HuH-7 (cell line): ENCODE results near the gene RBMS3.
A peak's percentile ranks its signal among the peaks of the same experiment; 100 is the strongest.
"Not testable (repeated sequence)": the region's sequence is repeated elsewhere in the genome, so short reads cannot be mapped to it uniquely, and the experiment has no call there.

Source experiments
- DNase-seq: peaks from one replicate; pipeline ENCODE4 v3.0.0; 2011; ENCODE audit warnings: low spot score

Gene RBMS3

DNA sequence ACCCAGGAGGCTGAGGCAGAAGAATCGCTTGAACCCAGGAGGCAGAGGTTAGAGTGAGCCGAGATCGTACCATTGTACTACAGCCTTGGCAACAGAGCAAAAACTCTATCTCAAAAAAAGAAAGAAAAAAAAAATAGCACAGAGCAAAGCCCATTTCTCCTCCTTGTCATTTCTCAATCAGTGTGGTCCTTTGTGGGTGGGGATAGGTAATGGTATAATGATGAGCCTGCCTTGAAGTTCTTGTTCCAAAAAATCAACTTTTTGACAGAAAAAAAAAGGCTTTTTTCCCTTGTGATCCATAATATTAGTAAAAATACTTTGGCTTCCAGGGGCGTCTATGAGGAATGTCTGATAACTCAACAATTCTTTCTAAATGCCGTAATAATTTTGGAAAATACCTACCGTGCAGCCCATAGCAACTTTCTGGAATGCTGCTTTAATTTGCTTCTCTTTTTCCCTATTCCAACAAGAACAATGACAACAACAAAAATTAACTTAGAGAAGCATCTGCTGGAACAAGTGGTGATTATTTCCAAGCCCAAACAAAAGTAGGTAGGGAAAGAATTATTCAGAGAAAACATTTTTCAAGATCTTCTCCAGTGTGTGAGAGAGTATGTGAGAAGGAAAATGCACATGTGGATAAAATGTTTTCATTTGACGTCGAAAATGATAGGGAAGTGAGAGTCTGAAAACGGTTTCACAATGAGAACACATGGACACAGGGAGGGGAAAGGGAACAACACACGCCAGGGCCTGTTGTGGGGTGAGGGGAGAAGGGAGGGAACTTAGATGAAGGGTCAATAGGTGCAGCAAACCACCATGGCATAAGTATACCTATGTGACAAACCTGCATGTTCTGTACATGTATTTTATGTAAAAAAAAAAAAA lies 337.8 kb downstream of the RBMS3 start:
- DNase-seq: no peak

DNA sequence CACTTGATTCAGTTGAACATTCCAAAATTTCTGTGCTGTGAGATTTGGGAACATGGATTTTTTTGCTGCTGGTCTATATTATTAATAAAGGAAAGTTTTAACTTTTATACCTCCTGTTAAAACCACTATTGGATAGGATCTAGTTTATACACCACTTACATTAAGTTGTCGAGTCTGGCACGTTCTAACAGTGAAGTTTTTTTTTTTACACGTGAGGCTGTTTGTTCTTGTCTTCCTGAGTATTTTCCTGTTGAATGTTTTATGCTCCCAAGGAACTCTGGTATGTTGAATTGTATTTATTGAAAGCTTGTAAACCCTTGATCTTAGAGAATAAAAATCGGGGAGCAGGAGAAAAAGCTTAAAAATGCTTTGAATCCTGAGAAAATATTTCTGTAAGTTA lies 338.8 kb downstream of the RBMS3 start:
- DNase-seq: no peak

DNA sequence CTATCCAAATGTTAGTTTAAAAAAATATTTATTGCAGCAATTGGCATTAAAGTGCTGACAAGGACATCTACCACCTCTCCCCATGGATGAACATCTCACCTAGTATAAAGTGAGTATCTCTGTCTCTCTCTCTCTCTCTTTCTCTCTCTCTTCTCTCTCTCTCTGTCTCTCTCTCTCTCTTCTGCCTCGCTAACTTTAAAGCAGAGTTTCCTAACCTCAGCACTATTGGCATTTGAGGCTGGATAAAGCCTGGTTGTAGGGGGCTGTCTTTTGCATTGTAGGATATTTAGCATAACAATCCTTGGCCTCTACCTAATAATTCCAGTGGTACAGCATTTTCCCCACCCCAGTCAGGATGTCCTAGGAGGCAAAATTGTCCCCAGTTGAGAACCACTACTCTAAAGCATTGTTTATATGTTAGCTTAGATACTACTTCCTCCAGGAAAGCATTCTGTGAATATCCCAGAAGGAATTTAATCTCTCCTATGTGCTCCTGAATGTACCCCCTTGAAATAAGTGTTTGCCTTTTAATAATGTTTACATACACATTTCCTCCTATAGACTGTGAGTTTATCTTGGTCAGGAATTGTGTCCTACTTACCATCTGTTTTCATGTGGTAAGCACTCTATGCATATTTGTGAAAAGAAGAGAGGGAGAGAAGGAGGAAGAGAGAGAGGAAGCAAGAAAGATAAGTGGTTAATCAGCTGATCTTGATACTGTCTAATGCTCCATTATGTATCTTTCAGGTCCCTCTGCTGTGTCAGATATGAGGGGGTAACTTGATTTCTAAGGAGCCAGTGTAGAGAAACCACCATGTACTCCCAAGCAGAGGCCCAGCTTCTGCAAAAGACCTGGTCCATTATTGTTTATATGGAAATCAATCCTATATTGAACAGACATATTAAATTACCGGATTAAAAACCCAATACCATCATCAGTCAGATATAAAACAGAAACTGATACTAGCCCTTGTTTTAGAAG lies 346.6 kb downstream of the RBMS3 start:
- DNase-seq: no peak

DNA sequence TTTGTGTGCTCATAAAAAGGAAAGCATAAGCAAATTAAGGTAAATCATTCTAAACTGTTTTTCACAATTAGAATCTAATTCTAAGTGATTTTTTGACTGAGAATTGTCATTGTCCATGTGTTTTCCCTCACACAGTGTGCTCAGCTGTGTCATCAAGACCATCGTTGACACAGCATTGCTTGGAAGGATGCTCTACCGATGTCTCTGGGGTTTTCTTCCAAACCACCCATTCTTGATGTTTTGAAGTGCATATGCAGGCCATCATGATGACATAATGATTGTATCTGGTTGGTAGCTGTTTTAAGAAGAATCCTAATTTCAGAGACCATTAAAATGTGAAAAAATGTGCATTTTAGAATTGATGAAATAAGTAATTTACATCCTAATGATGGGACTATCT lies 347.9 kb downstream of the RBMS3 start:
- no peak for DNase-seq

DNA sequence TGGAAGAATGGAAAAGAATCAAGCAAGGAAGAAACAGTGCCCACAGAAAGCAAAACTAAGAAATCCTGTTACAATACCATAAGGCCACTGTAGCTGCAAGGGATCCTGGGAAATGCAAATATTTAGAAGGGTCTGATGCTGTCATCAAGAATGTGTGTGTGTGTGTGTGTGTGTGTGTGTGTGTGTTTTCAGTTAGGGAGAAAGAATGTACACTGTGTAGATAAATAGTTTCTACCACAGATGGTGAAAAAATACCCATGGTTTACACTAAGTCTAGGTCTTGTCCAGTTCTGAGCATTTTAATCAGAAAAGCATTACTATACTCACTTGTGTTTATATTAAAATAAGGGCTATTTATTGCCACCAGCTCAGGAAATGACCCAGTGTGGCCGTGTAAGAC lies 355.0 kb downstream of the RBMS3 start:
- no peak for DNase-seq

DNA sequence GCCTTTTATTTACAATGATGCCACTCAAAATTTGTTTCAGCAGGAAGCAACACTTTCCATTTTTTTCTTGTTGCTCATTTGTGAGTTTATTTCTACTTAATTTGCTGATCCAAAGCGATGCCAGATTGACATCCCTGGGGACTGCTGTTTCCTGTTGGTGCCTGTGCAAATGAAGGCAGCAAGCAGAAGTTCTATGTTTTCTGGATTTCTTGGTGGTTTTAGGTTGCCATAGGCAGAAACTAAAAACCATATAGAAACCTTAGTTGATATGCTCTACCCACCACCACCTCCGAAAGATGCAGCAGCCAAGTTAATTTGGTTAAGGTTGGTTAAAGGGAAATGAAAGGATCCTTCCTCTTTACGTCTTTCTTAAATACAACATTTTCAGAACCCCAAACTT lies 356.2 kb downstream of the RBMS3 start:
- DNase-seq: no peak

DNA sequence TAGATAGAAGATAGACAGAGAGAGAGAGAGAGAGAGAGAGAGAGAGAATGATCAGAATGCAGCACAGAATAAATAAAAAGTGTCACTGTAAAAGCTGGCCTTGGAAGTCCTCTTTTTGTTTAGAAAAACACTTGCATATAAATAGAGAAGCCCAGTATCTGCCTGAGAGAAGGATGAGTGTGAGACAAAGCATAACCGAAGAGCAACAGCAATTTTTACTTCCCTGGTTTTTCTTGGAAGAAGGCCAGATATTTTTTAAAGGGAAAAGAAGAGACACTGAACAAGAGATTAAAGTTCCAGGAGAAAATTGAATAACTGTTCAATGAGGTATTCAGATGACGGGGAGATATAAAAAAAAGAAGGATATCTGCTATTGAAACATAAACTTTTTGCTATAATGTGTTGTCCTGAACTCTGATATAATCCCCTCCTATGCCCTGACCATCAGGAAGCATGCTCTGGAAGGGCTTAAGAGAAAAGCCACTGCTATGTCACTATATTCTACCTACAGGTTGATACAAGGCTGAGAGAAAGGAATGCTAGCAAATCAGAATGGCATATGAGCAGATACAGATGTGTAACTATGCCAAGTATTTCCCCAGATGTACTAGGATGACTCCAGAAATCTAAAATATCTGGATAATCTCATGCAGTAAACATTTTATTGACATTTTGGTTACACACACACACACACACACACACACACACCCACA lies 358.9 kb downstream of the RBMS3 start:
- DNase-seq: no peak

DNA sequence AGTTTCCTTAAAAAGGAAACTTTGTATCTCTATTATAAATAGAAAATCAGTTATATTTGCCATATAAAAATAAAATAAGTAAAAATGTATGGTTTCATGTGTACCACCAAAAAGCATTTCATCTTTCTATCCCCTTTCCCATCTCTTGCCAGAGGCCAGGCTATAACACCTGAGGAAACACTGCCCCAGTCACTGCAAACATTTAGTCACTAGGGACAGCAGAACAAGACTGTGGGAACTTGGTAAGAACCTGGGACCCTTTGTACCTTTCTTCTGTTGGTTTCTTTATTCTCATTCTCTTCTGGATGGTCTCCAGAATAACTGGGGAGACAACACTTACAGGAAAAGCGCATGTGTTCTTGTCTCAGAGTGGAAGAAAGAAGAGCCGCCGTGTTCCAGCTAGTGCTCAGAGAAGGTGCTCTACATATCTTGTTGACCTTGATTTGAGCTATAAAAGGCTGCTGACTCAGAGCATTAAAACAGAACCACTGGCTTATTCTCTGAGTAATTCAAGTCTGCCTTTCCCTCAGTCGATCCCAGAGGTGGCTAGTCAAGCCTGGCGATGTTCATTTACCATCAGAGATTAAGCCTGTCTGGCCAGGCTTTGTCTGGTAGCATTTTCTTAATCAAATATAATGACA lies 361.6 kb downstream of the RBMS3 start:
- no peak for DNase-seq

DNA sequence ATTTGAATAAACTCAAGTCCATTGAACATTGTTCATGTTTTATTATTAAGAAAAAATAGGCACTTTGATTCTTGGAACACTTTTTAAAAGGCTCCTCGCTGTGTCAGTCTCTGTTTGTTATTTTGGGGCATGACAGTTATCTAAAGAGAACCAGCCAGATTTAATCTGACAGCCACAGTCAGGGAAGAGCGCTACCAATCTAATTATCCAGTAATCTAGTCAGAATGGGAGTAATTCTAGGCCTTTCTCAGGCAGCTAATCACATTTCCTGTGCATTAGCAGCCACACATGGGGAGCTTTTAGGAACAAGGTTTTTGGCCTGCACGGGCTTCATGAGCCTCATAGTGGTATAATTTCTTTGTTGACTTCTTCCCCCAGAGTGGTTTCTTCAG lies 362.2 kb downstream of the RBMS3 start:
- no peak for DNase-seq

DNA sequence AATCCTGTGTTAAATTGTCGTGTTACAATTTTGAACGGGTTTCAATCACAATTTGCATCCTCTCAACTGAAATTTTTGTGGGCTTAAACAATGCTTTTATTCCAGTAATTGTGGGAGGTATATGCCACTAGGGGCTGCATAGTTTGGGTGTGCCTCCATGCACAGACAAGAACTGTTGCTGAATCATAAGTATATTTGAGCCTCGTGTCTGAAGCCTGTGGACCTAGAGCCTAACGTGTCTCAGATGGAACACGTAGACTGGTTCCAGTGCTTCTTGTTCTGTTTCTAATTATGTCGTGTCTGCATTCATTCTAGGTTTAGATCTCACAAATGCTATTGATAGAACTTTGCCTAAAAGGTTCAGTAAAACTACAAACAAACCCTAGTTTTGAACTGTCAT lies 363.4 kb downstream of the RBMS3 start:
- DNase-seq: no peak

DNA sequence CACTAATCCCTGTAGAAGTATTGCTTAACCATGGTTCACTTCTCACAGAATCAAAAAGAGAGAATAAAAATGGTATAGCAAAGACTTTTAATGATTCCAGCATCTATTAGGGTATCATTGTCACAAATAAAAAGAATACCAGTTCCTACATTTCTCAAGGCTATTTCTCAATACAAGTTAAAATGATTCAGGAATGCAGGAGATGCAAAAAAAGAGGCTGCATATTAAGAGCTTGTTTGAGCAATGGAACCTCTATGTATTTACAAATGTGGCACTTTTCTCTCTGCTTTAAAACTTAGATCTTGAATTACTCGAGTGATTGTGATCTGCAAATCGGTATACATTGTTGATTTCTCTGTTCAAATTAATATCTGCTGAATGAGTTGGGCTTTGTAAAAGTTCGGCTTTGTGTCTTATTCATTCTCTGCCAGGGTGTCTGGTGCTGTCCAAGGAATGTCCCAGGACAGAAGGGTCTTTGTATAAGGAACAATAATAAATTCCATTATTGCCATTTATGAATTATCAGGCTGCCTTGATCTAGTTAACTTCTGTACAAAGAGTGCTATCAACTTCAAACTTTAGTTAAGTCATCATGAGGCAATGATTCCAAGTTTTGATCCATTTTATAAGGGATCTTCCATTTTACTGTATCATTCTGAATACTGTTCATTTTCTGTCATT lies 364.2 kb downstream of the RBMS3 start:
- no peak for DNase-seq

DNA sequence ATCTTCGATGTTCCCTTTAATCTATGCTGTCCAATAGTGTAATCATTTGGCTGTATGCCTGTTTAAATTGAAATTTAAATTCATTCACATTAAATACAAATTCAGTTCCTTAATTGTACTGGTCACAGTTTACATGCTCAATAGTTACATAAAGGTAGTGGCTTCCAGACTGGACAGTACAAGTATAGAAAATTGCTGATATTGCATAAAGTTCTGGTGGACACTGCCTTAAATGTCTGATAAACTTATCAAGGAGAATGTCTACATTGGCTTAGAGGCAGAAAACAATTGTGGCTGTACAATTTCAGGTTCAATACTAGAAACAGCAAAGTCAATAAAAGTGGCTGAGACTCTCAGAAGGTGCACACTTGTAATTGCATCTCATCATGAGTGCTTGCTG lies 365.2 kb downstream of the RBMS3 start:
- DNase-seq: no peak

DNA sequence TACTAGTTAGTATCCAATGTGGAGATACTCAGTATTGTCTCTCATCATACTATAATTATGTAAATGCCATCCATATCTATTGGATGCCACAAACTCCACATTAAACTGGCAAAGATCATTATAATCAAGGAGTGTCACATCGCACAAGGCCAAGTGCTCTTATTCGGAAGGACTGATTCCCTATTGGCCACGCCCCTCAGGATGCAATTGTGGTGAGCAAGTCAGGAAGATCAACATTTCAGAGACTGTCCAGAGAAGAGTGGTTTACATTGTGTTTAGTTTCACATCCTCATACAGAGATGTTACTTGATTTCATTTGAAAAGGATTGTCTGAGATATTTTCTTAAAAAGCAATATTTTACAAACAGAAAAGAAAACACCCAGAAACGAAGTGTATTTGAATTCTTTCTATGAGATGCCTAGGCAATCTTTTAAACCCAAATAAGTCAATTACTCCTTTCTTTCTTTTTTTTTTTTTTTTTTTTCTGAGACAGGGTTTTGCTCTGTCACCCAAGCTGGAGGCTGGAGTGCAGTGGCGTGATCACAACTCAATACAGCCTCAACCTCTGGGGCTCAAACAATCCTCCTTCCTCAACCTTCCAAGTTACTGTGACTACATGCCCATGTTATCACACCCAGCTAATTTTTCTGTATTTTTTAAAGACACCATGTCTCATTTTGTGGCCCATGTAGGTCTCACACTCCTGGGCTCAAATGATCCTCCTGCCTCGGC lies 369.1 kb downstream of the RBMS3 start:
- DNase-seq: no peak

DNA sequence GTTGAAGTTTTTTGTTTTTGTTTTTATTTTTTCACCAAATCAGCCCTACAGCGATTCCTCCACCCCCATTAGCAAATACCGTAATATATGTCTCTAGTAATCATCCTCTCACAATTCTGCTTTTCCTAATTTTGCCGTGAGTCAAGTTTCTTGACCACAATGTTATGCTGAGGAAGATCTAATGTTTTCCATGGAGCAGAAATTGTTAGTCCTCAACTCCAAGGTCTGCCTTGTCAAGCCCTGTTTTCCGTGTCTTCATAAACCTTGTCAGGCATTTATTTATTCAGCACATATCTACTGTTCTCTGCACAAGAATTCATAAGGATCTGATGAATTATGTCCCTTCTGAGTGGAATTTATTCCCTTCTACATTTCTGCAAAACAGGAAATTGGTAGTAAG lies 372.8 kb downstream of the RBMS3 start:
- DNase-seq: no peak

DNA sequence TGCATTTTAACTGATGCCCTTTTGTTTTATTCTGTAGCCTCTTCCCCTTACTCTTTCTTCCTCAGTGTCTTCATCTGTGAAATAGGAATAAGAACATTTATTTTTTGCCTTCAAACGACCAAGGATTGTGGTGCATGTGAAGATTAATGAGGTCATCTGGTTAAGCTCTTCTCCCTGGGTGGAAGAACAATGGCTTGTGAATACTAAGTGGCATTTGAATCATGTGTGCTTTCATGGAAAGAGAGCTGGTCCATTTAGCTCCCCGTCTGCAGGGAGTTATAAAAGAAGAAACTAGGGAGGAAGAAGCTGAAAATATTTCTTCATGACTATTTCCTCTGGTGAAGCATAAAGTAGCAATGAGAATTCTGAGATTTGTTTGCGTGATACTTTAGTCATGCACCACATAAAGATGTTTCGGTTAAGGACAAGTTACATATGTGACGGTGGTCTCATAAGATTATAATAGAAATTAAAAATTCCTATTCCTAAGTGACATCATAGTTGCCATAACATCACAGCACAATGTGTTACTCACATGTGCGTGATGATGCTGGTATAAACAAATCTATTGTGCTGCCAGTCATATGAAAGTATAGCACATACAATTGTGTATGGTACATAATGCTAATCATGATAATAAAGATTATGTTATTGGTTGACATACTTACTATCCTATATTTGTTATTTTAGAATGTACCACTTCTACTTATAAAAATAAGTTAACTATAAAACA lies 374.3 kb downstream of the RBMS3 start:
- DNase-seq: no peak

DNA sequence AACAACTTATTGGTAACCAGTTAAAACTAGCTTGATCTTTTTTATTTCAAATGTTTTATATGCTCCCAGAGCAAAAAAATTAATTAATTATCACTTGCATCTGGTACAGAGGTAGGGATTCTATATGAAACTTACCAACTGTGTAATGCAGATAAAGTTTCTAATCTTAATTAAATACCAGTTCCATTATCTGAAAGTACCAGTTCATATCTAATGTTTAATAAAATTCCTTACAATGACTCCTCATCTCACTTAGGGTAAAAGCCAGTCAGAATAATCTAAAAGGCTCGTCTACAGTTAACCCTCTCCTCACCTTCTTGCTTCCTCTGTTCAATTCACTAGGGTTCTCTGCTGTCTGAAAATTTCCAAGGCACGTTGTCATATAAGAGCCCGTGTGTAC lies 384.8 kb downstream of the RBMS3 start:
- no peak for DNase-seq

DNA sequence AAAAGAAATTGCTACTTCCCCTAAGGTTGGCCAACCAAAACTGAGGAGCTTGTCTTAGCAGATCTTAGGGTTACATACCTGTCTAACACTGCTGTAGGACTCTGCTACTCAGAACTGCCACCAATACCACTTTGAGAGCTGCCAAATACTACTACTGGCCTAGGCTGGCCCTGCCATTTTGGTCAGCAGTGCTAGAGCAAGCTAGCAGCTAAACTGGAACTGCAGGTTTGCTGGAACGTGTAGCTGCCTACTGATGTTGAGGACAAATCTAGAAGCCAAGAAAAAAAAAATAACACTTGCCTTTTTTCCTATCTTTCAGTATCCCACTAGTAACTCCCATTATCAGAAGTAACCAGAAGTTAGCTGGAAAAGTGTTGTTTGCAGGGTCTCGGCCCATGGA lies 387.4 kb downstream of the RBMS3 start:
- no peak for DNase-seq

DNA sequence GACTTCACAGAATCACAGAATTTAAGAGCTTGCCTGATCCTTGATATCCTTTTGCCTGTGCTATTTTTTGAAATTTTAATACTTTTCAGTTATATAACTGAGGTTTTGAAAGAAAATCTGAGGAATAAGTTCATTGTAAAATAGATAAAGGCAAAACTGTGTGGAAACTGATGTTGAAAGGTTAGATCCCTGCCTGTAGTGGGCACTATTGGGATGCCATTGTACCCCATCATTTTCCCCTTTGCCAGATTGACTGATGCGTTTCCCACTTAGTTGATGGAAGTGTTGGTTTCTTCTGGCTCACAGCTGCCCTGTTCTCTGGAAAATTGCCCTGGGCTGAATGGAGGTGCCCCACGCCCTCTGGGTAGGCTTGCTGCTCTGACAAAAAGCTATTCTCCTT lies 387.9 kb downstream of the RBMS3 start:
- peak; percentile 22 for DNase-seq

DNA sequence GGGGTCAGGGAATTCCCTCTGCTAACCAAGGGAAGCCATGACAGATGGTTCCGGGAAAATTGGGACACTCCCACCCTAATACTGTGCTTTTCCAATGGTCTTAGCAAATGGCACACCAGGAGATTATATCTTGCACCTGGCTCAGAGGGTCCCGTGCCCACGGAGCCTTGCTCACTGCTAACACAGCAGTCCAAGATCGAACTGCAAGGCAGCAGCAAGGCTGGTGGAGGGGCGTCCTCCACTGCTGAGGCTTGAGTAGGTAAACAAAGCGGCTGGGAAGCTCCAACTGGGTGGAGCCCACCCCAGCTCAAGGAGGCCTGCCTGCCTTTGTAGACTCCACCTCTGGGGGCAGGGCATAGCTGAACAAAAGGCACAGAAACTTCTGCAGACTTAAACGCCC lies 389.6 kb downstream of the RBMS3 start:
- not testable (repeated sequence) for DNase-seq

DNA sequence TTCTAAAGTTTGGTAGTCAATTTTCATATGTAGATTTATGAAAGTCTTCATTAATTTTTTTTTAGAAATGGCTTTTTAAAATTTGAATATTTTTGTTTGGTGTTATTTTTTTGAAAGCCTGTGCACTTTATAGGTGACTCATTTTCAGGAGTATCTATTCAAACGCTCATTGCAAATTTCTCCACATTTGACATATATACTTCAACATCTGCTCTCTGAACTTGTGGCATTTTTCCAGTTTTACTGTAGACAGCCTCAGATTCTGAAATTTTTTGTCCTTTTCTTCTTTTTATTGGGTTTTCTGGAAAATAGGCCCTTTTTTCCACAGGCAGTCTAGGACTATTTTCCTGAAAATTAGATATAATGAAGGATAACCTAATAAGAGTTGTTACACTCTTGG lies 396.6 kb downstream of the RBMS3 start:
- DNase-seq: no peak
